GM12873 (cell line): Measurements from ENCODE around the gene FOXO1.

Experiments
- CTCF ChIP-seq: IDR thresholded peaks from 2 replicates; pipeline ENCODE4 v1.5.1; 2012; ENCODE audit warnings: low read depth, mild to moderate bottlenecking, moderate library complexity, low read length, control low read depth; ENCODE audit not compliant: insufficient read depth; ENCODE audit errors: missing control alignments

The FOXO1 gene

DNA sequence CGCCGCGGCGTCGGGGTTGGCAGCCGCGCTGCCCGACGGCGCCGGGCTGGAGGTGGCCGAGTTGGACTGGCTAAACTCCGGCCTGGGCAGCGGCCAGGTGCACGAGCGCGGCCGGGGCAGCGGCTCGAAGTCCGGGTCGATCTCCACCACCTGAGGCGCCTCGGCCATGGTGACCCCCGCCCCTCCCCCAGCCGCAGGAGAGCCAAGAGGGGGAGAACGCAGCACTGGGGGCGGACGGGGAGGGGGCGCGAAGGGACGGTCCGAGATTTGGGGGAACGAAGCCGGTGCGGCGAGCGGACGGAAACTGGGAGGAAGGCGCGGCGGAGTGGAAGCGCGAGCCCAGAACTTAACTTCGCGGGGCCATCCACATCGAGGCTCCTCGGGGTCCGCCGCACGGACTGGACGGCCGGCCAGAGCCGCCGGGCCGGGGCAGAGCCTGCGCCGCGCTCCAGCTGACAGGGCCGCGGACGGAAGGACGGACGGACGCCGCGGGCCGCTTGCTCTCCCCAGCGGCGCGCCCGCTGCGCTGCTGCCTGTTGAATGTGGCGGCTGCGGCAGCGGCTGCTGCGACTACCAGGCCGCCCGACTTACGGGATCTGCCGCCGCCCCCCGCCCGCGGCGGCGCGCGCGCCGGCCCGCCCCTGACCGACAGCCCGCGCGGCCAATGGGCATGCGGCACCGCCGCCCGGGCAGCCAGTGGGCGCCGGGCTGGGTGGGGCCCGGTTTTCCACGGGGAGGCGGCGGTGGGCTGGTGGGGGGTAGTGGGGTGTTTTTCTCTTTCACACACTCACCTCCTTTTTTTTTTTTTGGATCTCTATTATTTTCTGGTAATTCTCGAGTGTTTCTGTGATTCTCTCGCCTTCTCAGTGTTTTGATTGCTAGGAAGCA, at the start of gene FOXO1:
TSS of gene FOXO1 (minus strand) at position 597 of the 888 bp plus-strand sequence. CDS start at position 168, 429 bp downstream.
- no peak for TF ChIP-seq CTCF

GRCh38 chr13:40706439-40706838, 40.0 kb upstream of the FOXO1 start:
- TF ChIP-seq CTCF: no peak

DNA sequence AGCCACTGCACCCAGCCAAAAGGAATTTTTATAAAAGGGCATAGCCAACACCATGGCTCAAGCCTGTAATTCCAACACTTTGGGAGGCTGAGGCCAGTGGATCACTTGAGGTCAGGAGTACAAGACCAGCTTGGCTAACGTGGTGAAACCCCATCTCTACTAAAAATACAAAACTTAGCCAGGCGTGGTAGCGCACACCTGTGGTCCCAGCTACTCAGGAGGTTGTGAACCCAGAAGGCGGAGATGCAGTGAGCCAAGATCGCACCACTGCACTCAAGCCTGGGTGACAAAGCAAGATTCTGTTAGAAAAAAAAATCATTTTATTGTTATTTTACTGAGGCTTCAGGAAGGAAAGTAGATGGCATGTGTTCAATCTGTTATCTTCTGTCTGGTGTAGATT, 31.3 kb upstream of the FOXO1 start:
- no peak for TF ChIP-seq CTCF

DNA sequence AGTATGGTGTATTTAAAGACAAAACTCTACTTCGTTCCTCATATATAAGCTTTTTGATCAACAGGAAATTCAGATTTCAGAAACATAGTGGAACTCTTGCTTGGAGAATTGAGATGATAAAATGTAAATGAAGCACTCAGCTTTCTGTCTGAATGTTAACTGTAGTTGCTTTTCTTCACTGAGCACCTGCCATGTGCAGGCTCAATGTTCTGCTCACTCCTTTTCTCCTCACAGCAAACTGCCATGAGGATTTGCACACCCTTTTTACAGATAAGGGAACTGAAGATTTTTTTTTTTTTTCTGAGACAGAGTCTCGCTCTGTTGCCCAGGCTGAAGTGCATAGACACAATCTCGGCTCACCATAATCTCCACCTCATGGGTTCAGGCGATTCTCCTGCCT, 28.0 kb upstream of the FOXO1 start:
- no peak for TF ChIP-seq CTCF

- TF ChIP-seq CTCF: no peak
These were observed 26.5 kb upstream of the FOXO1 start for GRCh38 chr13:40692946-40693345.

GRCh38 chr13:40688781-40689180, 22.3 kb upstream of the FOXO1 start:
- no peak for TF ChIP-seq CTCF

DNA sequence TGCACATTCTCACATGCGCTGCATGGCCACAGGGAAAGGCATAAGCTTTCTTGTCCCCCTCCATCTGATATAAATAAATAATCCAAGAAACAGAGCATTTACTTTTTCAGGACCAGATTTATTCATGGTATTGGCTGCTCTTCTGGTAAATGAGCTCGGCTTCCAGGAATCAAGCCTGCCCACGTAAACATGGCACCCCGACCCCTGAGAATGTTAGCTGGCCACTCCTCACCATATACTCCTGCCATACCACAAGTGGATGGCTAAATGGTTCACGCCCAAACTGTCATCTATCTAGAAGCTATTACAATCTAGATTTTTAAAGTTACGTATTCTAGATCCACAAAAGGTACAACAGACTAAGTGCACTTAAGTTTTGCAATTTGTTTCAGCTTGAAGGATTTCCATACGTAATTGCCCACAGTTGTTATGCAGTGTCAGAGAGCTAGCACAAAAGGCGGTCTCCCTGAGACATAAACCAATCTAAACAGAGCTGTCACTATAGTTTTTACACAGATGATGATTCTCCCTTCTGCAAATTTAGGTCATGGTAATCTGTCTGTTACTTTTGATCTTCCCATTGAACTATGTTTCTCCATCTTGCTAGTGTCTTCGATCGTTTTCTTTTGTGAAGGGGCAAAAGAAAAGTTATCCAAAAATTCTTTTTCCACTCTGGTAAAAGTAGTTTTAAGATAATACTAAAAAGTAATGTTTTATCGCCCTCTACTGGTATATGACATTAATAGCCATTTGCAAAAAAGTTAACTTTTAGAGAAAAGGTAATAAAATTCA, 16.2 kb upstream of the FOXO1 start:
- peak; percentile 29 for TF ChIP-seq CTCF
